ES-I3 (cell line): Measurements from ENCODE around the gene SATB2.

Source experiments
- H3K36me3 ChIP-seq: 2 replicates; pipeline ENCODE4 v1.6.1; 2013; ENCODE audit warnings: mild to moderate bottlenecking, low read length, control low read depth, moderate library complexity; ENCODE audit not compliant: insufficient read depth
- H3K4me1 ChIP-seq: 2 replicates; pipeline ENCODE4 v1.6.1; 2013; ENCODE audit warnings: mild to moderate bottlenecking, control low read depth, low read length; ENCODE audit not compliant: insufficient read depth
- H3K9ac ChIP-seq: 2 replicates; pipeline ENCODE4 v1.6.1; 2013; ENCODE audit warnings: low read depth, mild to moderate bottlenecking, low read length, moderate library complexity
- H3K9me3 ChIP-seq: 2 replicates; pipeline ENCODE4 v1.6.1; 2013; ENCODE audit warnings: mild to moderate bottlenecking, low read length, moderate library complexity; ENCODE audit not compliant: control insufficient read depth, insufficient read depth

SATB2 gene

DNA sequence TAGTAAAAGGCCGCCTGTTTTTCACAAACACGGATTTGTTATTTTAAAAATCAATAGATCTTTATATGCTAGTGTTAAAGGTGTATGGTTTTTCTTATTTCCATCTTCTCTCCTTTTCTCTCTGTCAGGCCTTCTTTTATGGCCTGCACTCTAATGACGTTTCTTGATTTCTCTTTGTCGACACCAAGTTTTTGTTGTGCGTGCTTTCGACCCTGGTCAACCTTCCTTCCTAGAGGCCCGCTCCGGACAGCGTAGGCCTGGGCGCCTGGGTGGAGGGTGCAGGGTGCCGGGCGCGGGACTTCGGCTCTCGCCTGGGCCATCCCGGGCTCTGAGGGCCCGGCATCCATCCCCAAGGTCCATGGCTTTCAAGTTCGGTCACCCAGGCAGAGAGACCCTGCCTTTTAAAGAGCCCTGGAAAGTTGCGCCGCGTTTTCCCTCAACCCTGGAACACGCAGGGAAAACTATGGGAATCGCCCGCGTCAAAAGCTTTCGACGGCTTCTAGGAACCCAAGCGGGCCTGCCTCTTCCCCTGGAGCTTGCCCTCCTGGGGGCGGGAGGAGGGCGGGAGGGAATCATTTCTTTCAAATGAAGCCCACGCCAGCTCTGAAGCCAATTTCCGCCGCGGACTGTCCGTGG lies 4.1 kb upstream of the SATB2 start:
- Histone ChIP-seq H3K4me1 (0 out of 2 replicates have a peak, but pooled peaks cover 5% of the 10 kb centered on the region), H3K9ac (peak overlapping the region; percentile 71), H3K36me3 (no peaks in the 10 kb centered on the region), H3K9me3 (no peaks in the 10 kb centered on the region)

GRCh38 chr2:199460846-199461710 lies 3.3 kb upstream of the SATB2 start:
- Histone ChIP-seq H3K36me3 (no peaks in the 10 kb centered on the region), H3K9ac (peak overlapping the region; percentile 71; the same call in 1 of the 2 replicates), H3K9me3 (no peaks in the 10 kb centered on the region), H3K4me1 (0 out of 2 replicates have a peak, but pooled peaks cover 5% of the 10 kb centered on the region)

DNA sequence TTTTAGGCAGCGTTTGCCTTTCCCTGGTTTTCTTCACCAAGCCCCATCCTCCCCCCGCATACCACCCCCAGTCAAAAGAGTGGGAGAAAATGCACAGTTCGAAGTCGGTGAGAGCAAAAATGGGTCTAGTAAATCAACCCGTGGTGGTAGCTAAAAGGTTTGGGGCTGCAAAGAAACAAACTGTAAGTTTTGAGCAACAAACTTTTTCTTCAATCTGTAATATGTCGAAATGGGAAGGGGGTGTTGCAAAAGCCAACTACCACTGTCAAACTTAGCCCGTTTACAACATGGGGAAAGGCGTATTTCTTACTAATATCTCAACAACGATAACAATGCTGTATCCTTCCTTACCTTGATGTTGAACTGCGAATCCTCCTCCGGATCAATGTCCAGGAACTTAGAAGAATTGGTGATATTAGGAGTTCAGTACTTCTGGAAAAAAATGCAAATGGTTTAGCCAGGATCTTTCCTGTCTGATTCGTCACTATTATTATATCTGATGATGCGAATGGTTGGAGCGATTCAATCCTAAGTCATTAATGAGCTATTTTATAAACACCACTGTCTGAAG lies 2.4 kb upstream of the SATB2 start:
- H3K4me1 ChIP-seq, result 0 out of 2 replicates have a peak, but pooled peaks cover 5% of the 10 kb centered on the region
- H3K36me3 ChIP-seq, result no peaks in the 10 kb centered on the region
- H3K9me3 ChIP-seq, result no peaks in the 10 kb centered on the region
- peak overlapping the region; percentile 88 for H3K9ac ChIP-seq

- Histone ChIP-seq H3K9me3 (no peaks in the 10 kb centered on the region), H3K9ac (peak overlapping the region; percentile 88), H3K36me3 (no peaks in the 10 kb centered on the region), H3K4me1 (0 out of 2 replicates have a peak, but pooled peaks cover 5% of the 10 kb centered on the region)
Measured at GRCh38 chr2:199459286-199460100, 1.8 kb upstream of the SATB2 start.

- Histone ChIP-seq H3K9me3 (no peaks in the 10 kb centered on the region), H3K9ac (peak overlapping the region; percentile 88), H3K4me1 (peaks cover 5% of the 10 kb centered on the region; the same call in 1 of the 2 replicates), H3K36me3 (no peaks in the 10 kb centered on the region)
Measured at GRCh38 chr2:199458806-199459285, 1.1 kb upstream of the SATB2 start.

GRCh38 chr2:199458009-199458805 lies 468 bp upstream of the SATB2 start:
- Histone ChIP-seq H3K9ac (peak overlapping the region; percentile 88), H3K36me3 (no peaks in the 10 kb centered on the region), H3K4me1 (peaks cover 5% of the 10 kb centered on the region; the same call in 1 of the 2 replicates), H3K9me3 (no peaks in the 10 kb centered on the region)

DNA sequence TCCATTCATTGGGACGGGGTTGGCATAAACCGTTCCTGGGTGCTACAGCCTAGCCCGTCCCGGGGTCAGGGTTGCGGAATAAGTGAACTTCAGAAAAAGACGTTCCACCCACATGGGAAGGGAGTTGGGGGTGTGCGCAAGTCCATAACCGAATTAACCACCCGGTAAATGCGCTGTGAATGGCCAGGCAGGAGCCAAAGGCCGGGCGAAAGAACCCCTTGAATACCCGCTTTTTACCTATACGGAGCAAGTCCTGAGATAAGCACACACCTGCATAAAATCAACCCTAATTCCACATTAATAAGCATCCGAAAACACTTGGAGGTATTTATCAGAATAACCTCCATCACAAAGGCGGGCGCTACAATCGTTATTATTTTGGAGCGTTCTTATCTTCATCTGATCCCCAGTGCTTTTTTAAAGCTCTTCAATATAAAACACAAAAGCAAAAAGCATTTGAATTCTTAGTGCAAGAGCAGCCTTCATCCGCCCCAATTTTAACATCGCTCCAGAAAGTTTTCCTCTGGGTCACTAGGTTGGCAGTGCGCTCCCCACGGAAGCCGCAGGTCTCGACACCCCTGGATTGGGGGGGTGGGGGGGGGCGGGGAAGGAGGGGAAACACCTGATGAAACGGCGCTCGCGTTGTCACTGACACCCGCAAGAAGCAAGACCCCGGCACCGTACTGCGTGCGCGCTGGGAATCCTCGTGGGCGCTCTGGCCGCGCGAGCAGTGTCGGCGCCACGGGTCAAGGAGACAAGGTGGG lies 1.2 kb downstream of the SATB2 start:
- Histone ChIP-seq H3K36me3 (no peaks in the 10 kb centered on the region), H3K4me1 (peaks cover 13% of the 10 kb centered on the region; the same call in 1 of the 2 replicates), H3K9ac (peak overlapping the region; percentile 80), H3K9me3 (no peaks in the 10 kb centered on the region)

- H3K9ac ChIP-seq, result peak overlapping the region; percentile 72
- no peaks in the 10 kb centered on the region for H3K36me3 ChIP-seq
- no peaks in the 10 kb centered on the region for H3K9me3 ChIP-seq
Measured at GRCh38 chr2:199455545-199456382, 2.0 kb downstream of the SATB2 start.

DNA sequence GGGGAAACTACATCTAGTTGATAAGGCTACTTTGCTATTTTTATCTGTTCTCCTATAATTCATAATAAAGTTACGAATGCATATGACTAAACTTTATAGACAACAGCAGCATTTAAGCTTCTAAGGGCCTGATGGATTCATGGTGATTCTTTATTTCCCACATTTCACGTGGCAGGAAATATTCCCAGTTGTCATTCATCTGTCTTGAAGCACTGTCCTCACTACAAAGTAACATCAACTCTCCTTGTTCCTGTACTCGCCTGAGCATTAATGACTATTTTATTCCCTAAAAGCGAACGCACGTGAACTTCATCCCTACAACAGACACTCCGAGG lies 2.6 kb downstream of the SATB2 start:
- H3K36me3 ChIP-seq, result no peaks in the 10 kb centered on the region
- peak overlapping the region; percentile 72 for H3K9ac ChIP-seq
- H3K4me1 ChIP-seq, result peaks cover 10% of the 10 kb centered on the region; the same call in 1 of the 2 replicates
- no peaks in the 10 kb centered on the region for H3K9me3 ChIP-seq

More at GRCh38 chr2:199455545-199456382, 2.0 kb downstream of the SATB2 start:
- peaks cover 11% of the 10 kb centered on the region; the same call in 1 of the 2 replicates for H3K4me1 ChIP-seq

GRCh38 chr2:199452991-199453379 lies 4.8 kb downstream of the SATB2 start:
- peaks cover 13% of the 10 kb centered on the region; the same call in 1 of the 2 replicates for H3K4me1 ChIP-seq
- H3K36me3 ChIP-seq, result no peaks in the 10 kb centered on the region
- no peaks in the 10 kb centered on the region for H3K9me3 ChIP-seq
- no peak overlapping the region for H3K9ac ChIP-seq

- Histone ChIP-seq H3K4me1 (peaks cover 14% of the 10 kb centered on the region; the same call in 1 of the 2 replicates), H3K36me3 (no peaks in the 10 kb centered on the region), H3K9ac (no peak overlapping the region), H3K9me3 (no peaks in the 10 kb centered on the region)
Measured at GRCh38 chr2:199452260-199452990, 5.3 kb downstream of the SATB2 start.
